Measurements from ENCODE around the gene PLPP3. TPM values are rescaled to one million over a fixed set of nuclear protein-coding genes. Genes with fewer than 3 reads are reported as not detected.

Gene PLPP3
- total RNA-seq, 1 experiment from 2014 or later: 26.7 TPM

GRCh38 chr1:56557746-56558145, 21.6 kb downstream of the PLPP3 start:
- Mint-ChIP-seq H3K27ac (no peak overlapping the region), H3K4me1 (peaks cover 61 to 62% of the 10 kb centered on the region in 2 experiments), H3K36me3 (ENCODE audit: insufficient read depth in 1 of 3, low read depth in 3 of 3) (peaks cover 0 to 9% (median 4%) of the 10 kb centered on the region in 3 experiments; a peak in 4 of 7 replicates), H3K9me3 (no peaks in the 10 kb centered on the region), H3K4me3 (no peak overlapping the region), H3K27me3 (ENCODE audit: low read depth) (no peaks in the 10 kb centered on the region; the same call in 1 of the 2 replicates)
- Histone ChIP-seq H3K9me3 (ENCODE audit: control insufficient read depth, low read depth, low read length) (no peaks in the 10 kb centered on the region), H3K56ac (ENCODE audit: insufficient read length, low read depth, low read length) (no peak overlapping the region), H3K27me3 (ENCODE audit: insufficient read depth, low read length) (no peaks in the 10 kb centered on the region), H3T11ph (ENCODE audit: low read length) (no peak overlapping the region), H4K5ac (ENCODE audit: insufficient read length, low read depth, low read length) (no peak overlapping the region), H3K23me2 (ENCODE audit: insufficient read length, low read depth, low read length, poor library complexity, severe bottlenecking) (no peaks in the 10 kb centered on the region), H2BK5ac (ENCODE audit: insufficient read length, low read length) (no peak overlapping the region), H3K27ac (ENCODE audit: insufficient read length, low read depth, low read length) (no peak overlapping the region), H3K4me1 (ENCODE audit: insufficient read depth, low read length) (peaks cover 17% of the 10 kb centered on the region), H4K91ac (ENCODE audit: insufficient read length, low read depth, low read length) (no peak overlapping the region), H2BK120ac (ENCODE audit: low read depth, low read length, poor library complexity, severe bottlenecking) (no peak overlapping the region), H2BK15ac (ENCODE audit: low read depth, low read length) (no peak overlapping the region; the same call in 1 of the 2 replicates), H3K79me2 (ENCODE audit: insufficient read depth, low read length) (peaks cover 36% of the 10 kb centered on the region; the same call in 1 of the 2 replicates), H3K4ac (ENCODE audit: low read depth, low read length) (no peak overlapping the region), H3K4me2 (ENCODE audit: insufficient read depth, insufficient read length, low read length) (no peak overlapping the region), H3K14ac (ENCODE audit: insufficient read depth, low read length) (no peak overlapping the region), H3K79me1 (ENCODE audit: insufficient read depth, low read depth, low read length, poor library complexity, severe bottlenecking) (peaks cover 3% of the 10 kb centered on the region), H2AK5ac (ENCODE audit: insufficient read length, low read length) (no peak overlapping the region), H3K18ac (ENCODE audit: insufficient read length, low read depth, low read length) (no peak overlapping the region), H3K9ac (ENCODE audit: extremely low read depth, insufficient read length, low read length) (no peak overlapping the region), H2BK12ac (ENCODE audit: insufficient read length, low read depth, low read length) (no peak overlapping the region), H3K23ac (ENCODE audit: insufficient read length, low read depth, low read length) (no peak overlapping the region), H2AFZ (ENCODE audit: low read length) (no peak overlapping the region), H2BK20ac (ENCODE audit: low read depth, low read length, poor library complexity, severe bottlenecking) (no peak overlapping the region), H4K8ac (replicated peaks; ENCODE audit: insufficient read length, low read depth, low read length) (no peak overlapping the region), H4K20me1 (ENCODE audit: control insufficient read depth, insufficient read depth, insufficient read length) (no peaks in the 10 kb centered on the region)
- no CpG with 5 or more reads among the region's 7 CpGs for WGBS (ENCODE audit: extremely low coverage, insufficient read length, low lambda C conversion rate)
- no peak for DNase-seq
- no peak for TF ChIP-seq CTCF (conservative IDR thresholded peaks at IDR 0.05)

Measured in H9 (cell line).